Memory B cell (primary cell): Measurements from ENCODE around the gene JPT1.

Source experiments
- ATAC-seq: fragments of 150-1000 bp; cut with Tn5 transposase; 2 replicates; pipeline ENCODE4 v1.10.0; 2021; ENCODE audit warnings: low read depth, mild to moderate bottlenecking, moderate library complexity
- DNase-seq, 2 donors: peaks; one replicate each; pipeline ENCODE4 v3.0.0; 2022; ENCODE audit warnings: low spot score in 2 of 2
- H3K27ac Mint-ChIP-seq: one replicate; pipeline ENCODE4 v1.8.0; 2022; ENCODE audit warnings: mild to moderate bottlenecking, moderate library complexity, mixed read lengths
- H3K27me3 Mint-ChIP-seq: one replicate; pipeline ENCODE4 v1.8.0; 2022; ENCODE audit warnings: mixed read lengths
- H3K36me3 Mint-ChIP-seq: one replicate; pipeline ENCODE4 v1.8.0; 2022; ENCODE audit warnings: mild to moderate bottlenecking, mixed read lengths
- H3K4me1 Mint-ChIP-seq: one replicate; pipeline ENCODE4 v1.8.0; 2022; ENCODE audit warnings: mixed read lengths
- H3K4me3 Mint-ChIP-seq: one replicate; pipeline ENCODE4 v1.8.0; 2022; ENCODE audit warnings: mild to moderate bottlenecking, moderate library complexity, mixed read lengths
- H3K9me3 Mint-ChIP-seq: one replicate; pipeline ENCODE4 v1.8.0; 2022; ENCODE audit warnings: mixed read lengths

JPT1 gene

GRCh38 chr17:75094871-75095399 is 59.4 kb downstream of the JPT1 start:
- Mint-ChIP-seq H3K36me3 (no peaks in the 10 kb centered on the region), H3K27ac (no peak overlapping the region), H3K27me3 (no peaks in the 10 kb centered on the region), H3K4me1 (peaks cover 14% of the 10 kb centered on the region), H3K4me3 (no peak overlapping the region), H3K9me3 (no peaks in the 10 kb centered on the region)
- DNase-seq (no peak), ATAC-seq (no peak)

GRCh38 chr17:75093548-75094158 is 60.7 kb downstream of the JPT1 start:
- Mint-ChIP-seq H3K27ac (no peak overlapping the region), H3K9me3 (no peaks in the 10 kb centered on the region), H3K4me3 (no peak overlapping the region), H3K4me1 (peaks cover 11% of the 10 kb centered on the region), H3K36me3 (no peaks in the 10 kb centered on the region), H3K27me3 (no peaks in the 10 kb centered on the region)
- DNase-seq (no peak), ATAC-seq (no peak)

GRCh38 chr17:75091855-75092327 is 62.4 kb downstream of the JPT1 start:
- Mint-ChIP-seq H3K27me3 (no peaks in the 10 kb centered on the region), H3K27ac (no peak overlapping the region), H3K4me1 (peaks cover 14% of the 10 kb centered on the region), H3K4me3 (no peak overlapping the region), H3K36me3 (no peaks in the 10 kb centered on the region), H3K9me3 (no peaks in the 10 kb centered on the region)
- DNase-seq = no peak
- ATAC-seq = no peak

- DNase-seq (no peak), ATAC-seq (no peak)
- Mint-ChIP-seq H3K27ac (no peak overlapping the region), H3K27me3 (no peaks in the 10 kb centered on the region), H3K4me3 (no peak overlapping the region), H3K36me3 (no peaks in the 10 kb centered on the region), H3K4me1 (peaks cover 18% of the 10 kb centered on the region), H3K9me3 (no peaks in the 10 kb centered on the region)
Observed at GRCh38 chr17:75090871-75091854, 63.1 kb downstream of the JPT1 start.

- no peak for ATAC-seq
- Mint-ChIP-seq H3K9me3 (no peaks in the 10 kb centered on the region), H3K4me1 (peaks cover 18% of the 10 kb centered on the region), H3K27ac (peak overlapping the region; percentile 76), H3K27me3 (peaks cover 2% of the 10 kb centered on the region), H3K4me3 (peak overlapping the region; percentile 83), H3K36me3 (no peaks in the 10 kb centered on the region)
- DNase-seq = no peak
Observed at GRCh38 chr17:75088465-75089417, 65.6 kb downstream of the JPT1 start.

- peak within 1 kb of the TSS; percentile 76 for H3K27ac Mint-ChIP-seq
- H3K4me3 Mint-ChIP-seq = peak within 1 kb of the TSS; percentile 83
- no peaks in the 10 kb centered on the region for H3K36me3 Mint-ChIP-seq
- no peaks in the 10 kb centered on the region for H3K9me3 Mint-ChIP-seq
- DNase-seq (peak in 1 of 2 donors; percentile 47), ATAC-seq (peak; percentile 66)
- H3K4me1 Mint-ChIP-seq = peaks cover 18% of the 10 kb centered on the region
- peaks cover 2% of the 10 kb centered on the region for H3K27me3 Mint-ChIP-seq
Observed at GRCh38 chr17:75087558-75088453, 66.5 kb downstream of the JPT1 start, which contains the start of gene SLC16A5. Gene SLC16A5, plus strand, starts transcription at chr17:75087954. Its CDS starts 5,683 bp downstream, at chr17:75093637.

GRCh38 chr17:75087182-75087557 is 67.1 kb downstream of the JPT1 start:
- H3K4me3 Mint-ChIP-seq = peak overlapping the region; percentile 73
- H3K36me3 Mint-ChIP-seq = no peaks in the 10 kb centered on the region
- no peak for ATAC-seq
- H3K4me1 Mint-ChIP-seq = peaks cover 16% of the 10 kb centered on the region
- no peak overlapping the region for H3K27ac Mint-ChIP-seq
- no peak for DNase-seq
- no peaks in the 10 kb centered on the region for H3K9me3 Mint-ChIP-seq
- H3K27me3 Mint-ChIP-seq = peaks cover 5% of the 10 kb centered on the region

GRCh38 chr17:75086496-75087181 is 67.7 kb downstream of the JPT1 start:
- H3K27ac Mint-ChIP-seq = no peak overlapping the region

More at GRCh38 chr17:75086496-75087181, 67.7 kb downstream of the JPT1 start:
- H3K4me1 Mint-ChIP-seq = peaks cover 16% of the 10 kb centered on the region
- ATAC-seq (no peak), DNase-seq (no peak)
- peaks cover 5% of the 10 kb centered on the region for H3K27me3 Mint-ChIP-seq
- H3K4me3 Mint-ChIP-seq = peak overlapping the region; percentile 56
- H3K9me3 Mint-ChIP-seq = no peaks in the 10 kb centered on the region
- H3K36me3 Mint-ChIP-seq = no peaks in the 10 kb centered on the region
